GM20431 (cell line): ENCODE measurements around the gene DSP.

ENCODE experiments used
- in situ Hi-C: fragments of 300-500 bp; cut with MseI, MboI; formaldehyde crosslinking; loops from one replicate; pipeline ENCODE4 v1.15.0; 2020; ENCODE audit warnings: low sequenced_read_pairs; ENCODE audit not compliant: unreplicated experiment

The DSP gene

GRCh38 chr6:7541175-7542064 lies at the start of gene DSP:
Gene DSP (plus strand): TSS chr6:7541671. CDS start chr6:7541916, 245 bp downstream.
- in situ Hi-C loops: no loop called here

- in situ Hi-C loops: no loop called here
Measured at GRCh38 chr6:7493866-7494265, 47.6 kb upstream of the DSP start.

- in situ Hi-C loops: no loop called here
Measured at GRCh38 chr6:7494638-7495037, 46.8 kb upstream of the DSP start.

- in situ Hi-C loops: no loop called here
Measured at GRCh38 chr6:7496266-7496875, 45.1 kb upstream of the DSP start.

GRCh38 chr6:7500752-7501282 lies 40.7 kb upstream of the DSP start:
- in situ Hi-C loops: no loop called here

GRCh38 chr6:7502743-7503142 lies 38.7 kb upstream of the DSP start:
- in situ Hi-C loops: no loop called here

GRCh38 chr6:7504041-7504440 lies 37.4 kb upstream of the DSP start:
- in situ Hi-C loops: no loop called here

GRCh38 chr6:7505189-7505699 lies 36.2 kb upstream of the DSP start:
- in situ Hi-C loops: no loop called here

- in situ Hi-C loops: no loop called here
Measured at GRCh38 chr6:7507600-7507999, 33.9 kb upstream of the DSP start.

GRCh38 chr6:7512320-7512719 lies 29.2 kb upstream of the DSP start:
- in situ Hi-C loops: no loop called here

GRCh38 chr6:7513529-7513928 lies 27.9 kb upstream of the DSP start:
- in situ Hi-C loops: no loop called here

- in situ Hi-C loops: no loop called here
Measured at GRCh38 chr6:7515363-7515762, 26.1 kb upstream of the DSP start.

- in situ Hi-C loops: no loop called here
Measured at GRCh38 chr6:7518877-7519276, 22.6 kb upstream of the DSP start.

GRCh38 chr6:7522873-7523272 lies 18.6 kb upstream of the DSP start:
- in situ Hi-C loops: no loop called here

GRCh38 chr6:7523922-7524321 lies 17.5 kb upstream of the DSP start:
- in situ Hi-C loops: no loop called here

GRCh38 chr6:7526755-7527154 lies 14.7 kb upstream of the DSP start:
- in situ Hi-C loops: no loop called here

GRCh38 chr6:7528565-7528964 lies 12.9 kb upstream of the DSP start:
- in situ Hi-C loops: no loop called here

- in situ Hi-C loops: no loop called here
Measured at GRCh38 chr6:7529141-7529540, 12.3 kb upstream of the DSP start.

GRCh38 chr6:7532232-7532631 lies 9.2 kb upstream of the DSP start:
- in situ Hi-C loops: no loop called here

- in situ Hi-C loops: no loop called here
Measured at GRCh38 chr6:7532821-7533220, 8.7 kb upstream of the DSP start.

GRCh38 chr6:7534192-7534591 lies 7.3 kb upstream of the DSP start:
- in situ Hi-C loops: no loop called here
